SK-N-SH (cell line): ENCODE results near the gene GID4.

Source experiments
- CTCF ChIP-seq: fragments of 200-600 bp; sonication (generic); IDR thresholded peaks from 2 replicates; pipeline ENCODE4 v1.6.1; 2017; ENCODE audit warnings: antibody characterized with exemption, mild to moderate bottlenecking, moderate library complexity
- EP300 ChIP-seq, 2 experiments: IDR thresholded peaks; 2 replicates each; pipeline versions ENCODE4 v1.4.0 to v1.6.1; 2012; ENCODE audit warnings: borderline replicate concordance in 1 of 2, low read depth in 1 of 2, low read length in 1 of 2
- TCF12 ChIP-seq: IDR thresholded peaks from 2 replicates; pipeline ENCODE4 v1.4.0; 2012

DNA sequence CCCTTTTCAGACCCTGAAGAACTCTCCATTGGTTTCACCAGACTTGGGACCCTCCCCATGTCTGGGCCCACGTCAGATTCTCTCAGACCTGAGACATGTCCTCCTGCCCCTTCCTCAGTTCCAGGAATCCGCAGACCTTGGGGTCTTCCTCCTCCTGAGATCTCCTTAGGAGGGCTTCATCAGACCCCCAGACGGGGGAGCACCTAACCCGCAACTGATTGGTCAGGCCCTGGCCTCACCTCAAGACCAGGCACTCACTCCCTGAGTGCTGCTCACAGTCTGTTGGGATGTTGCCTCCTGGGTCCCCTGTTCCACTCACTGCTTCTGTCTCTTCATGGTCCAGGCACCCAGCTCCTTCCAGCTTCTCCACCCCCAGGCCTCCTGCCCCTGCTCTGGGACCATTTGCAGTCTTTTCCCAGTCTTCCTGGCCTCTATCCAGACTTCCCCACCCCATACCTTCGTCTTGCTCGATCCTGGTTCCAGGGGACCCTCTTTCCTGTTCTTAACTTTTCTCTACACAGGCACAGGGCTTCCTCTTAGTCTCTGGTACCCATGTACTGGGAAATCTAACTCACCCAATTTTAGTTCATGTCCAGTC lies 1.2 kb downstream of the GID4 start:
- TF ChIP-seq CTCF (no peak), TCF12 (no peak), EP300 (IDR thresholded peaks at IDR 0.05; ENCODE audit: borderline replicate concordance in 1 of 2, low read depth in 1 of 2, low read length in 1 of 2) (no peak)
